Liver (tissue), 9 donors: ENCODE results near the gene HAND2. TPM values are rescaled to one million over a fixed set of nuclear protein-coding genes. Genes with fewer than 3 reads are reported as not detected.

Source experiments
- DNase-seq: peaks from one replicate; pipeline ENCODE4 v3.0.0-alpha.2; 2017; ENCODE audit warnings: low spot score
- H3K27ac ChIP-seq, 2 donors: one replicate each; pipeline ENCODE4 v1.7.0; 2013; ENCODE audit warnings: inconsistent platforms in 2 of 2, low read length in 2 of 2, control low read depth in 1 of 2, low read depth in 1 of 2, mild to moderate bottlenecking in 1 of 2
- H3K27me3 ChIP-seq, 4 donors: one replicate each; pipeline versions ENCODE4 v1.6.1 to v1.7.0; 2013; ENCODE audit warnings: low read length in 3 of 4, inconsistent platforms in 1 of 4, mild to moderate bottlenecking in 1 of 4, moderate library complexity in 1 of 4; ENCODE audit not compliant: control insufficient read depth in 4 of 4, insufficient read depth in 4 of 4
- H3K36me3 ChIP-seq, 4 donors: one replicate each; pipeline versions ENCODE4 v1.6.1 to v1.7.0; 2013; ENCODE audit warnings: low read length in 3 of 4, mild to moderate bottlenecking in 3 of 4, low read depth in 1 of 4, moderate library complexity in 1 of 4; ENCODE audit not compliant: control insufficient read depth in 4 of 4, insufficient read depth in 3 of 4
- H3K4me1 ChIP-seq, 4 donors: one replicate each; pipeline versions ENCODE4 v1.6.1 to v1.7.0; 2013; ENCODE audit warnings: low read length in 3 of 4, mild to moderate bottlenecking in 3 of 4, moderate library complexity in 1 of 4; ENCODE audit not compliant: control insufficient read depth in 4 of 4, insufficient read depth in 4 of 4
- H3K4me3 ChIP-seq, 3 donors: one replicate each; pipeline versions ENCODE4 v1.6.1 to v1.7.0; 2013; ENCODE audit warnings: low read length in 3 of 3, control low read depth in 1 of 3, low read depth in 1 of 3, mild to moderate bottlenecking in 1 of 3
- H3K9ac ChIP-seq, 2 donors: one replicate each; pipeline ENCODE4 v1.7.0; 2013; ENCODE audit warnings: low read length in 2 of 2, mild to moderate bottlenecking in 2 of 2, moderate library complexity in 2 of 2, control low read depth in 1 of 2, low read depth in 1 of 2
- H3K9me3 ChIP-seq, 4 donors: one replicate each; pipeline versions ENCODE4 v1.6.1 to v1.7.0; 2013; ENCODE audit warnings: low read length in 3 of 4; ENCODE audit not compliant: control insufficient read depth in 4 of 4
- ATF3 ChIP-seq: IDR thresholded peaks from 2 replicates; pipeline ENCODE4 v1.6.1; 2016; ENCODE audit warnings: antibody characterized with exemption
- EGR1 ChIP-seq, 2 donors: IDR thresholded peaks; 2 replicates each; pipeline ENCODE4 v1.6.1; 2016 to 2018; ENCODE audit warnings: antibody characterized with exemption in 2 of 2, low read depth in 2 of 2
- FOXA1 ChIP-seq: IDR thresholded peaks from 2 replicates; pipeline ENCODE4 v1.6.1; 2016; ENCODE audit warnings: antibody characterized with exemption
- FOXA2 ChIP-seq: IDR thresholded peaks from 2 replicates; pipeline ENCODE4 v1.6.1; 2016; ENCODE audit warnings: antibody characterized with exemption
- GABPA ChIP-seq, 2 donors: IDR thresholded peaks in 1 of 2; conservative IDR thresholded peaks in 1 of 2; 2 replicates each; pipeline ENCODE4 v1.6.1; 2016; ENCODE audit warnings: antibody characterized with exemption in 2 of 2, mild to moderate bottlenecking in 1 of 2, moderate library complexity in 1 of 2
- HNF4A ChIP-seq, 2 donors: conservative IDR thresholded peaks; 2 replicates each; pipeline ENCODE4 v1.6.1; 2016; ENCODE audit warnings: antibody characterized with exemption in 2 of 2, mild to moderate bottlenecking in 2 of 2
- HNF4G ChIP-seq: IDR thresholded peaks from 2 replicates; pipeline ENCODE4 v1.6.1; 2016; ENCODE audit warnings: antibody characterized with exemption
- JUND ChIP-seq, 2 donors: IDR thresholded peaks; 2 replicates each; pipeline ENCODE4 v1.6.1; 2016; ENCODE audit warnings: antibody characterized with exemption in 2 of 2
- MAX ChIP-seq: IDR thresholded peaks from 2 replicates; pipeline ENCODE4 v1.6.1; 2016; ENCODE audit warnings: antibody characterized with exemption
- NR2F2 ChIP-seq: IDR thresholded peaks from 2 replicates; pipeline ENCODE4 v1.6.1; 2016; ENCODE audit warnings: antibody characterized with exemption
- RAD21 ChIP-seq, 2 donors: IDR thresholded peaks; 2 replicates each; pipeline ENCODE4 v1.6.1; 2016; ENCODE audit warnings: antibody characterized with exemption in 2 of 2, mild to moderate bottlenecking in 2 of 2
- RXRA ChIP-seq, 2 donors: IDR thresholded peaks; 2 replicates each; pipeline ENCODE4 v1.6.1; 2017 to 2018; ENCODE audit warnings: antibody characterized with exemption in 2 of 2, mild to moderate bottlenecking in 1 of 2
- SP1 ChIP-seq: IDR thresholded peaks from 2 replicates; pipeline ENCODE4 v1.6.1; 2018; ENCODE audit warnings: antibody characterized with exemption, mild to moderate bottlenecking
- TAF1 ChIP-seq: conservative IDR thresholded peaks from 2 replicates; pipeline ENCODE4 v1.6.1; 2016; ENCODE audit warnings: antibody characterized with exemption, mild to moderate bottlenecking
- YY1 ChIP-seq: IDR thresholded peaks from 2 replicates; pipeline ENCODE4 v1.6.1; 2016; ENCODE audit warnings: antibody characterized with exemption, mild to moderate bottlenecking
- WGBS: extraction: QIAGEN DNeasy Blood & Tissue Kit; methylation state at CpG from one replicate; pipeline ENCODE4 v1.1.7; 2013; 5-methylcytosine and 5-hydroxymethylcytosine counted together
- polyA plus RNA-seq, 2 donors: library from polyadenylated mRNA; stranded (reverse) in 1 of 2; unstranded in 1 of 2; fragments of 200-250 nt in 1 of 2; fragments of >200 nt in 1 of 2; fragmentation: Nextera tagmentation in 1 of 2; extraction: Ambion mirVana in 1 of 2; gene quantifications; one replicate each; pipeline versions ENCODE4 v1.2.1 to v1.2.3, GENCODE V29; 2013 to 2015
- total RNA-seq, 2 donors: library from RNA; depleted of rRNA; stranded (reverse); fragments of >200 nt; gene quantifications; one replicate each; pipeline ENCODE4 v1.2.3, GENCODE V29; 2014
- TF ChIP-seq, protein P1 (sequence below): fragments of 150-350 bp; IDR thresholded peaks from 2 replicates; pipeline ENCODE4 v1.5.1; 2017; ENCODE audit warnings: improper control_type of control experiment, low read depth, low read length; ENCODE audit not compliant: missing input control
- TF ChIP-seq, protein P2 (sequence below): IDR thresholded peaks from 2 replicates; pipeline ENCODE4 v1.6.1; 2016; ENCODE audit warnings: antibody characterized with exemption
- TF ChIP-seq, protein P3 (sequence below): IDR thresholded peaks from 2 replicates; pipeline ENCODE4 v1.6.1; 2016; ENCODE audit warnings: antibody characterized with exemption, mild to moderate bottlenecking
- donor health status: healthy.
- donor health status: healthy.
- donor health status: healthy.
- donor health status: healthy.
- donor health status: healthy.

HAND2 gene
- total and polyA plus RNA-seq, 4 donors: 2.1 to 4.7 (median 3.7) TPM

DNA sequence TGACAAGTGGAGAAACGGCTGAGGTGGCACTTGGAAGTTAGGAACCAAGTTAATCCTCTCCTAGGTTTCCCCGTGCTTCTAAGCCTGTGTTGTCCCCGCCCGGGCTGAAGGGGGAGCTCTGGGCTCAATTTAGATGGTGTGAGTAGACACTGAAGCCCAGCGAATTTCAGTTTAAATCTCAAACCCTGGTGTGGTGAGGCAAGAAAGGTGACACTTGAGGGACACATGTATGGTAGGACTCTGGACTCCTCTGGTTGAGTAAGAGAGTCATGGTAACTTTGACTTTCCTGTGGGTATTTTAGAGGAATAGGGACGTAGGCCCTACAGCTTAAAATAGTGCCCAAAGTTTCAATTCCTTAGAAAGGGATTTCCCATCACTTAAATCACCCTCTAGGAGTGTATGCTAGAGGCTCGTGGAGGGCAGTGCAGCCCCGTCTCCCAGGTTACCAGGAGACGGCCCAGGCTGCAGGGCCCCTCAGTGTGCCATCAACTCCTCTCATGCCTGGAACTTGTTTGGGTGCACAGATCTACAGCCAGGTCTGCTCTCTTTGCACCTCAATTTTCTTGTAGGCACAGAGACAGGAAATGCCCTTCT is 24.0 kb downstream of the HAND2 start:
- Histone ChIP-seq H3K27ac (no peak overlapping the region), H3K9me3 (peaks cover 0 to 2% (median under 1%) of the 10 kb centered on the region in 4 donors), H3K27me3 (peaks cover 0 to 32% (median 15%) of the 10 kb centered on the region in 4 donors), H3K4me1 (peaks cover 4 to 25% (median 9%) of the 10 kb centered on the region in 4 donors), H3K4me3 (no peak overlapping the region), H3K36me3 (no peaks in the 10 kb centered on the region), H3K9ac (no peak overlapping the region)
- WGBS: 15% methylated on average over 9 of the region's 9 CpGs
- TF ChIP-seq SP1 (no peak), RAD21 (IDR thresholded peaks at IDR 0.05) (peak; percentile 79 to 82), ATF3 (no peak), YY1 (no peak), GABPA (IDR thresholded peaks at IDR 0.05 in 1 of 2, conservative IDR thresholded peaks at IDR 0.05 in 1 of 2) (no peak)
- TF ChIP-seq, protein P1, sequence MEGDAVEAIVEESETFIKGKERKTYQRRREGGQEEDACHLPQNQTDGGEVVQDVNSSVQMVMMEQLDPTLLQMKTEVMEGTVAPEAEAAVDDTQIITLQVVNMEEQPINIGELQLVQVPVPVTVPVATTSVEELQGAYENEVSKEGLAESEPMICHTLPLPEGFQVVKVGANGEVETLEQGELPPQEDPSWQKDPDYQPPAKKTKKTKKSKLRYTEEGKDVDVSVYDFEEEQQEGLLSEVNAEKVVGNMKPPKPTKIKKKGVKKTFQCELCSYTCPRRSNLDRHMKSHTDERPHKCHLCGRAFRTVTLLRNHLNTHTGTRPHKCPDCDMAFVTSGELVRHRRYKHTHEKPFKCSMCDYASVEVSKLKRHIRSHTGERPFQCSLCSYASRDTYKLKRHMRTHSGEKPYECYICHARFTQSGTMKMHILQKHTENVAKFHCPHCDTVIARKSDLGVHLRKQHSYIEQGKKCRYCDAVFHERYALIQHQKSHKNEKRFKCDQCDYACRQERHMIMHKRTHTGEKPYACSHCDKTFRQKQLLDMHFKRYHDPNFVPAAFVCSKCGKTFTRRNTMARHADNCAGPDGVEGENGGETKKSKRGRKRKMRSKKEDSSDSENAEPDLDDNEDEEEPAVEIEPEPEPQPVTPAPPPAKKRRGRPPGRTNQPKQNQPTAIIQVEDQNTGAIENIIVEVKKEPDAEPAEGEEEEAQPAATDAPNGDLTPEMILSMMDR: peak; percentile 63
- TF ChIP-seq, protein P2, sequence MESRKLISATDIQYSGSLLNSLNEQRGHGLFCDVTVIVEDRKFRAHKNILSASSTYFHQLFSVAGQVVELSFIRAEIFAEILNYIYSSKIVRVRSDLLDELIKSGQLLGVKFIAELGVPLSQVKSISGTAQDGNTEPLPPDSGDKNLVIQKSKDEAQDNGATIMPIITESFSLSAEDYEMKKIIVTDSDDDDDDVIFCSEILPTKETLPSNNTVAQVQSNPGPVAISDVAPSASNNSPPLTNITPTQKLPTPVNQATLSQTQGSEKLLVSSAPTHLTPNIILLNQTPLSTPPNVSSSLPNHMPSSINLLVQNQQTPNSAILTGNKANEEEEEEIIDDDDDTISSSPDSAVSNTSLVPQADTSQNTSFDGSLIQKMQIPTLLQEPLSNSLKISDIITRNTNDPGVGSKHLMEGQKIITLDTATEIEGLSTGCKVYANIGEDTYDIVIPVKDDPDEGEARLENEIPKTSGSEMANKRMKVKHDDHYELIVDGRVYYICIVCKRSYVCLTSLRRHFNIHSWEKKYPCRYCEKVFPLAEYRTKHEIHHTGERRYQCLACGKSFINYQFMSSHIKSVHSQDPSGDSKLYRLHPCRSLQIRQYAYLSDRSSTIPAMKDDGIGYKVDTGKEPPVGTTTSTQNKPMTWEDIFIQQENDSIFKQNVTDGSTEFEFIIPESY: no peak
- DNase-seq: no peak

- Histone ChIP-seq H3K4me3 (no peak overlapping the region), H3K27ac (no peak overlapping the region), H3K27me3 (peaks cover 0 to 30% (median 12%) of the 10 kb centered on the region in 4 donors), H3K36me3 (no peaks in the 10 kb centered on the region), H3K4me1 (peaks cover 2 to 21% (median 10%) of the 10 kb centered on the region in 4 donors), H3K9me3 (peaks cover 0 to 8% (median 2%) of the 10 kb centered on the region in 4 donors), H3K9ac (no peak overlapping the region)
- no peak for DNase-seq
- 16% methylated on average over 7 of the region's 7 CpGs for WGBS
- no peak for TF ChIP-seq YY1
- TF ChIP-seq ATF3: no peak
- TF ChIP-seq EGR1 (IDR thresholded peaks at IDR 0.05; ENCODE audit: low read depth in 2 of 2): no peak
- TF ChIP-seq HNF4A (conservative IDR thresholded peaks at IDR 0.05): no peak
- TF ChIP-seq, protein P2: no peak
- TF ChIP-seq, protein P3, sequence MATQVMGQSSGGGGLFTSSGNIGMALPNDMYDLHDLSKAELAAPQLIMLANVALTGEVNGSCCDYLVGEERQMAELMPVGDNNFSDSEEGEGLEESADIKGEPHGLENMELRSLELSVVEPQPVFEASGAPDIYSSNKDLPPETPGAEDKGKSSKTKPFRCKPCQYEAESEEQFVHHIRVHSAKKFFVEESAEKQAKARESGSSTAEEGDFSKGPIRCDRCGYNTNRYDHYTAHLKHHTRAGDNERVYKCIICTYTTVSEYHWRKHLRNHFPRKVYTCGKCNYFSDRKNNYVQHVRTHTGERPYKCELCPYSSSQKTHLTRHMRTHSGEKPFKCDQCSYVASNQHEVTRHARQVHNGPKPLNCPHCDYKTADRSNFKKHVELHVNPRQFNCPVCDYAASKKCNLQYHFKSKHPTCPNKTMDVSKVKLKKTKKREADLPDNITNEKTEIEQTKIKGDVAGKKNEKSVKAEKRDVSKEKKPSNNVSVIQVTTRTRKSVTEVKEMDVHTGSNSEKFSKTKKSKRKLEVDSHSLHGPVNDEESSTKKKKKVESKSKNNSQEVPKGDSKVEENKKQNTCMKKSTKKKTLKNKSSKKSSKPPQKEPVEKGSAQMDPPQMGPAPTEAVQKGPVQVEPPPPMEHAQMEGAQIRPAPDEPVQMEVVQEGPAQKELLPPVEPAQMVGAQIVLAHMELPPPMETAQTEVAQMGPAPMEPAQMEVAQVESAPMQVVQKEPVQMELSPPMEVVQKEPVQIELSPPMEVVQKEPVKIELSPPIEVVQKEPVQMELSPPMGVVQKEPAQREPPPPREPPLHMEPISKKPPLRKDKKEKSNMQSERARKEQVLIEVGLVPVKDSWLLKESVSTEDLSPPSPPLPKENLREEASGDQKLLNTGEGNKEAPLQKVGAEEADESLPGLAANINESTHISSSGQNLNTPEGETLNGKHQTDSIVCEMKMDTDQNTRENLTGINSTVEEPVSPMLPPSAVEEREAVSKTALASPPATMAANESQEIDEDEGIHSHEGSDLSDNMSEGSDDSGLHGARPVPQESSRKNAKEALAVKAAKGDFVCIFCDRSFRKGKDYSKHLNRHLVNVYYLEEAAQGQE: no peak
- no peak for TF ChIP-seq HNF4G
- TF ChIP-seq JUND (IDR thresholded peaks at IDR 0.05): no peak
- TF ChIP-seq RXRA (IDR thresholded peaks at IDR 0.05): no peak
- no peak for TF ChIP-seq FOXA2
- TF ChIP-seq SP1: no peak
- no peak for TF ChIP-seq TAF1
- TF ChIP-seq MAX: no peak
- no peak for TF ChIP-seq GABPA (IDR thresholded peaks at IDR 0.05 in 1 of 2, conservative IDR thresholded peaks at IDR 0.05 in 1 of 2)
- TF ChIP-seq, protein P1: no peak
- TF ChIP-seq NR2F2: no peak
- no peak for TF ChIP-seq RAD21 (IDR thresholded peaks at IDR 0.05)
- no peak for TF ChIP-seq FOXA1
These were observed 25.9 kb downstream of the HAND2 start for GRCh38 chr4:173504181-173504503.
